NB4 (cell line): Measurements from ENCODE around the gene PAIP2B.

Experiments
- DNase-seq: peaks from one replicate; pipeline ENCODE4 v3.0.0; 2010; ENCODE audit warnings: low read depth
- H3K4me3 ChIP-seq: one replicate; pipeline ENCODE4 v1.5.1; 2011; ENCODE audit warnings: mild to moderate bottlenecking, low read depth, low read length, moderate library complexity
- CTCF ChIP-seq: IDR thresholded peaks from one replicate; pipeline ENCODE4 v1.5.1; 2012; ENCODE audit warnings: low read depth, low read length
- MAX ChIP-seq: IDR thresholded peaks from 2 replicates; pipeline ENCODE4 v1.6.1; 2011; ENCODE audit warnings: low read depth, low read length
- MYC ChIP-seq: IDR thresholded peaks from 2 replicates; pipeline ENCODE4 v1.6.1; 2011; ENCODE audit warnings: low read depth, low read length
- POLR2A ChIP-seq: IDR thresholded peaks from 2 replicates; pipeline ENCODE4 v1.6.1; 2011; ENCODE audit warnings: mild to moderate bottlenecking; ENCODE audit not compliant: insufficient read length; ENCODE audit errors: extremely low read depth

The PAIP2B gene

GRCh38 chr2:71148506-71149063 lies 78.3 kb downstream of the PAIP2B start:
- TF ChIP-seq POLR2A (no peak), MYC (no peak), CTCF (no peak), MAX (no peak)

GRCh38 chr2:71143782-71144181 lies 83.1 kb downstream of the PAIP2B start:
- no peak overlapping the region for H3K4me3 ChIP-seq
- TF ChIP-seq POLR2A (no peak), MAX (no peak), CTCF (no peak), MYC (no peak)
- DNase-seq: no peak

More at GRCh38 chr2:71148506-71149063, 78.3 kb downstream of the PAIP2B start:
- H3K4me3 ChIP-seq: no peak overlapping the region
- DNase-seq: no peak

- no peak overlapping the region for H3K4me3 ChIP-seq
- TF ChIP-seq MAX: no peak
- TF ChIP-seq POLR2A: no peak
- TF ChIP-seq CTCF: no peak
- TF ChIP-seq MYC: no peak
- no peak for DNase-seq
Measured at GRCh38 chr2:71136174-71136573, 90.7 kb downstream of the PAIP2B start.

- no peak overlapping the region for H3K4me3 ChIP-seq
- DNase-seq: no peak
- TF ChIP-seq MYC: no peak
Measured at GRCh38 chr2:71133603-71134002, 93.3 kb downstream of the PAIP2B start.
